ENCODE results near the gene ZBTB49.

GRCh38 chr4:4334798-4335520, 44.9 kb downstream of the ZBTB49 start:
- TF ChIP-seq CTCF (IDR thresholded peaks at IDR 0.05) (peak; percentile 28 to 81 (median 64)), POLR2A (IDR thresholded peaks at IDR 0.05) (no peak)

Measured in esophagus squamous epithelium (tissue), 4 donors.